HFF-Myc (cell line): ENCODE results near the gene ABHD17B.

Experiments used
- DNase-seq: peaks from one replicate; pipeline ENCODE4 v3.0.0-alpha.2; 2011; ENCODE audit warnings: low read depth; ENCODE audit errors: extremely low read depth
- H3K4me3 ChIP-seq: replicated peaks from 2 replicates; pipeline ENCODE4 v1.5.1; 2011; ENCODE audit warnings: low read depth, mild to moderate bottlenecking, control low read depth, low read length
- TF ChIP-seq, protein P1 (sequence below): IDR thresholded peaks from 2 replicates; pipeline ENCODE4 v1.5.1; 2012; ENCODE audit warnings: mild to moderate bottlenecking, low read depth, low read length, control low read depth; ENCODE audit errors: missing control alignments

The ABHD17B gene

DNA sequence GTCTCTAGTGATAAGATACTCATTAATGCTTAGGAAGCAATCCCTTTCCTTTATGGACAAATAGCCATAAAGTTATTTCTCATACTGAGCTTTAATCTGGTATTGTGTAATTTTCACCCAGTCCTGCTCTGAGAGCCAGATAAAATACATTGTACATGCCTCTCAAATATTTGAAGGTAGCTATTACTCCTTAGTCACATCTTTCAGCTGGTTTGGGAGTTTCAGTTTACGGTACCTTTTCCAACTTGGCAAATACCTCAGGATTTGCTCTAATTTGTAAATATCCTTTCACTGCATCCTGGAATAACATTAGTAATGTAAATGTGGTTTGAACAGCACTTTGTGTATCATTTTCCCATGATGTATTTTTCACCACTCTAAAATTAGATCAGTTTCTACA is 47.4 kb downstream of the ABHD17B start:
- no peak overlapping the region for H3K4me3 ChIP-seq
- DNase-seq = no peak
- TF ChIP-seq, protein P1, sequence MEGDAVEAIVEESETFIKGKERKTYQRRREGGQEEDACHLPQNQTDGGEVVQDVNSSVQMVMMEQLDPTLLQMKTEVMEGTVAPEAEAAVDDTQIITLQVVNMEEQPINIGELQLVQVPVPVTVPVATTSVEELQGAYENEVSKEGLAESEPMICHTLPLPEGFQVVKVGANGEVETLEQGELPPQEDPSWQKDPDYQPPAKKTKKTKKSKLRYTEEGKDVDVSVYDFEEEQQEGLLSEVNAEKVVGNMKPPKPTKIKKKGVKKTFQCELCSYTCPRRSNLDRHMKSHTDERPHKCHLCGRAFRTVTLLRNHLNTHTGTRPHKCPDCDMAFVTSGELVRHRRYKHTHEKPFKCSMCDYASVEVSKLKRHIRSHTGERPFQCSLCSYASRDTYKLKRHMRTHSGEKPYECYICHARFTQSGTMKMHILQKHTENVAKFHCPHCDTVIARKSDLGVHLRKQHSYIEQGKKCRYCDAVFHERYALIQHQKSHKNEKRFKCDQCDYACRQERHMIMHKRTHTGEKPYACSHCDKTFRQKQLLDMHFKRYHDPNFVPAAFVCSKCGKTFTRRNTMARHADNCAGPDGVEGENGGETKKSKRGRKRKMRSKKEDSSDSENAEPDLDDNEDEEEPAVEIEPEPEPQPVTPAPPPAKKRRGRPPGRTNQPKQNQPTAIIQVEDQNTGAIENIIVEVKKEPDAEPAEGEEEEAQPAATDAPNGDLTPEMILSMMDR = no peak

DNA sequence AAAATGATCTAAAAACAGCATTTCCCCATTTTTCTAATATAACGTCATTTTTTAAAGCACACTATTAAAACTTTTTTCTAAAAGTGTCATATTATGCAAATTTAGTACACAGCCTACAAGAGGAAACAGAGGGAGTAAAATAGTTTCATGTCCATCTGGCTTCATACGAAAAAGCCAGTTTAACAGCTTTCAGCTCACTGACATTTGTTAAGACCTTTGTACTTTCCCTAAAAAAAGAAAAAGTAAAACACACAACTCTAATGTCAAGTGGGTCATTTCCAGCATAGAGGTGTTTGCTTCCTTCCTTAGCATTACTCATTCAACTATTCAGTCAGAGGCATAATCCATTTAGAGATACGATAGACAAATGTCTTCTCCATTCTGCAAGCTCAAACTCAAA is 49.4 kb downstream of the ABHD17B start:
- TF ChIP-seq, protein P1 = no peak
- no peak for DNase-seq
- no peak overlapping the region for H3K4me3 ChIP-seq

DNA sequence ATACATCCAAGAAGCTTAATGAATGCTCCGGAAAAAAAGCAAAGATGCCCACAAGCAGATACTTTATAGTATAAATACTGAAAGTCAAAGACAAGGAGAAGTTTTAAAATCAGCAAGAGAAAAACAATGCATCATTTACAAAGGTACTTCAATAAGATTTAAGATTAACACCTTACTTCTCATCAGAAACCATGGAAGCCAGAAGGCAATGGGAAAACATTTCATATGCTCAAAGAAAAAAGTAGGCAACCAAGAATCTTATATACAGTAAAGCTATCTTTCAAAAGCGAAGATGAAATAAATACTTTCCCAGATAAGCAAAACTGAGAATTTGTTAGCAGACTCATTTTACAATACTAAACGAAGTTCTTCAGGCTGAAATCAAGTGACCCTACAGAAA is 51.1 kb downstream of the ABHD17B start:
- DNase-seq = no peak
- TF ChIP-seq, protein P1 = no peak
- no peak overlapping the region for H3K4me3 ChIP-seq

DNA sequence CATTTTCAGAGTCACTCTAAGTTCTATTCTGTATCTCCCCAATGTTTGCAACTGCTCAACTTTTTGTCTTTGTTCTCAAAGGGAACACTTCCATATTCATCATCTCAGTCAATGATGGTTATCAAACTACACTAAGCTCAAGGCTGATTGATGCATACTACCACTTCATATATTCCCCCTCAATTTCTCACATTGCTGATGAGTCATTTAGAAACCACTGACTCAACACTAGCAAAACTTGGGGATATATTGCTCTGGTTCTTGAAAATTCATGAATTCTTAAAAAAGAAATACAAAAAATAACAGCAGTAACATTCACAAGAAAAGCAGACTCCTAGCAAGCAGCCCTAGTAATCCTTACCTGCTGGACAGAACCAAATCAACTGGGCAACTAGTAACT is 52.2 kb downstream of the ABHD17B start:
- no peak for DNase-seq
- H3K4me3 ChIP-seq = no peak overlapping the region
- TF ChIP-seq, protein P1 = no peak

DNA sequence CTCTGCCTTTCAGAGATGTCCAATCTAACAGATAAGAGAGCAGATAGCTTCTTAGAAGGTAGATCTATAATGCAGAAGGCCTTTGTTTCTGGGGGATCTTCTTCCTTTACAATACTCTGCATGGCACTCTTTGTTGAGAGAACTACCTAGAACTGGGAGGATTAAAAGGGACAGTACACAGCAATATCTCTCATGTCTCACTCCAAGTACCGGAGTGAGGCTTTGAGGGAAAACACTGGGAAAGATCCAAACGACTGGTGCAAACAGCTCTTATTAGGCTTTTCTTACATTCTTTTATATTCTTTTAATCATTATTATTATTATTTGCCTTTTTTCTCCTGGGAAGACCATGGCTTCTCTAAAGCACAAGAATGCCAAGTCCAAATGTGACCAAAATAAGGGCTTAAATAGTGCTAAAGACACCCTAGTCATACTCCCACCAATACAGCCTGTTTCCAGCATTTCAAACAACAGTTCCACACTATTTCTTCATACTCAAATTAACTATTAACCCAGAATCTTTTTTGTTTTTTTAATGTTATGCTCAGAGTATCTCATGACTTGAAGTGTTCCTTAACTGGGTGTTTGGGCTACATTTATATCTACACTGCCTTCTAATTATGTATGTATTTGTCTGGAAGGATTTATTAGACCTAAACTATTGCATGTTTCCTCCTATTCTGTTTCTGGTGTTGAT is 52.7 kb downstream of the ABHD17B start:
- TF ChIP-seq, protein P1 = no peak
- H3K4me3 ChIP-seq = no peak overlapping the region
- DNase-seq = no peak

DNA sequence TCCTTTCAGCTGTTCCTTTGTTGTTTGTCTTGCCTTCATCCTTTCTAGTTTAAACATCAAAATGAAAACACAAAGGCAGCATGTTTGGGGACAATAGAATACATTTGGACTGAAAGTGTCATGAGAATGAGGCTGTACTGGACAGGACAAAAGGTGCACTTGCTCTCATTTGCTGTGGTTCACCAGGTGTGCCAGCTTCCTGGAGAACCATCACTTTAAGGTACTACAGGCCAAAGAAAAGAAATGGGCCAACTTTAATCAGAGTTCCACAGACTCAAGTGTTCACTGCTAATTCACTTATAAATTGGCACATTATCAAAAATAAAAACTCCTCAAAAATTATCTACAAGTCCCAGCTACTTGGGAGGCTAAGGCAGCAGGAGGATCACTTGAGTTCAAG is 53.8 kb downstream of the ABHD17B start:
- TF ChIP-seq, protein P1 = no peak
- H3K4me3 ChIP-seq = no peak overlapping the region
- no peak for DNase-seq

DNA sequence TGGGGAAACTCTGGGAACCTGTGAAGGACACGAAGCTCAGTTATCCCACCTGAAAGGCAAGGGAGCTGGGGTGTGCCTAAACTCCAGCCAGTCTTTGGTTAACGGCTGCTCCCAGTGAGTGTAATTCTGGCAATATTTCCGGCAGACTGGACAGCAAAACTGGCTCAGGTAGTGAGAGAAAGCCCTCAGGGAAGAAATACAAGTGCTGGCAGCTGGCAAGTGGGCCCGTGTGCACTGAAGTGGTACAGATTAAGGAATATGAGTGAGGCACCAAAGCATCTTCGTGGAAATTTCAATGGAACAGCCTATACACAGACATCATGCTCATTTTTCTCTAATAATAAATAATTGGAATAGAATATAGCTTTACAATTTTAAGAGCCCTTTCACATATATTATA is 56.2 kb downstream of the ABHD17B start:
- DNase-seq = no peak
- H3K4me3 ChIP-seq = no peak overlapping the region
- TF ChIP-seq, protein P1 = no peak
